HepG2 (cell line): Measurements from ENCODE around the gene MITF. TPM values are rescaled to one million over a fixed set of nuclear protein-coding genes. Genes with fewer than 3 reads are reported as not detected.

Experiments
- ATAC-seq: fragments of 200-7000 bp; cut with Tn5 transposase; 3 replicates; pipeline ENCODE4 v1.9.1; 2020; ENCODE audit warnings: mild to moderate bottlenecking, moderate library complexity
- BruUV-seq: library from RNA; stranded (reverse); fragments of 400-500 nt; replicated peaks from 2 replicates; lab custom pipeline; 2021; lab: Mats Ljungman, UMichigan
- CTCF ChIA-PET: fragments of 300-600 bp; formaldehyde crosslinking; extraction: SDS; loops from one replicate; lab custom pipeline; 2021; ENCODE audit warnings: low total read pairs, inconsistent platforms, low intra/inter-chr PET ratio; lab: Yijun Ruan, JAX
- POLR2A ChIA-PET: fragments of 350-600 bp; sonication (Branson Sonifier 250); formaldehyde crosslinking; loops from one replicate; lab custom pipeline; 2020; ENCODE audit warnings: antibody characterized with exemption, inconsistent platforms; lab: Yijun Ruan, JAX
- DNase-seq: peaks from one replicate; pipeline ENCODE4 v3.0.0-alpha.2; 2015; ENCODE audit warnings: low spot score
- FAIRE-seq: peaks from 3 replicates; lab custom pipeline; 2011; peaks lifted over from hg19 to GRCh38; lab: Jason Lieb, UNC
- H2AFZ ChIP-seq: one replicate; pipeline ENCODE4 v1.6.1; 2011; ENCODE audit warnings: low read length, inconsistent platforms
- H3K27ac ChIP-seq: fragments of 300-600 bp; 3 replicates; pipeline ENCODE4 v1.8.0; 2011; ENCODE audit warnings: mixed run types, mild to moderate bottlenecking, mixed read lengths, low read length, inconsistent platforms; ENCODE audit not compliant: insufficient read depth; ENCODE audit errors: extremely low read length
- H3K27me3 ChIP-seq, 2 experiments: fragments of 200-600 bp in 1 of 2; 2 replicates in 1 of 2; 3 replicates in 1 of 2; pipeline versions ENCODE4 v1.6.0 to v1.8.0; 2011; ENCODE audit warnings: low read length in 2 of 2, mild to moderate bottlenecking in 2 of 2, moderate library complexity in 2 of 2, inconsistent platforms in 1 of 2; ENCODE audit not compliant: insufficient read depth in 2 of 2, control insufficient read depth in 1 of 2
- H3K36me3 ChIP-seq, 2 experiments: fragments of 200-600 bp in 1 of 2; replicated peaks in 1 of 2; 2 replicates in 1 of 2; 3 replicates in 1 of 2; pipeline versions ENCODE4 v1.5.1 to v1.8.0; 2011; ENCODE audit warnings: low read length in 2 of 2, inconsistent platforms in 1 of 2; ENCODE audit not compliant: insufficient read depth in 2 of 2, control insufficient read depth in 1 of 2
- H3K4me1 ChIP-seq: 2 replicates; pipeline ENCODE4 v1.5.1; 2012; ENCODE audit warnings: low read length, inconsistent platforms; ENCODE audit not compliant: insufficient read depth
- H3K4me2 ChIP-seq: 2 replicates; pipeline ENCODE4 v1.6.0; 2011; ENCODE audit warnings: low read depth, low read length, inconsistent platforms
- H3K4me3 ChIP-seq, 3 experiments: fragments of 200-600 bp in 1 of 3; sonication (generic), shearing (Covaris generic) in 1 of 3; replicated peaks in 1 of 3; 2 replicates each; pipeline ENCODE4 v1.5.1; 2011 to 2016; ENCODE audit warnings: low read length in 3 of 3, inconsistent platforms in 2 of 3, low read depth in 2 of 3, mild to moderate bottlenecking in 2 of 3, control low read depth in 1 of 3, mixed read lengths in 1 of 3; ENCODE audit not compliant: insufficient read depth in 1 of 3
- H3K79me2 ChIP-seq: one replicate; pipeline ENCODE4 v1.6.1; 2011; ENCODE audit warnings: low read length, inconsistent platforms; ENCODE audit not compliant: insufficient read depth
- H3K9ac ChIP-seq: 2 replicates; pipeline ENCODE4 v1.6.0; 2011; ENCODE audit warnings: mild to moderate bottlenecking, low read depth, low read length, inconsistent platforms; ENCODE audit not compliant: insufficient read depth
- H3K9me3 ChIP-seq: 2 replicates; pipeline ENCODE4 v1.5.1; 2012; ENCODE audit warnings: mild to moderate bottlenecking, low read length
- H4K20me1 ChIP-seq: 2 replicates; pipeline ENCODE4 v1.6.0; 2011; ENCODE audit warnings: inconsistent platforms, mild to moderate bottlenecking, low read length, moderate library complexity; ENCODE audit not compliant: insufficient read depth
- ARNTL ChIP-seq: sonication (generic); formaldehyde crosslinking; IDR thresholded peaks from 2 replicates; pipeline ENCODE4 v1.4.0; 2020; ENCODE audit warnings: mild to moderate bottlenecking, missing genetic modification reagents
- CSRNP1 ChIP-seq: sonication (generic); formaldehyde crosslinking; IDR thresholded peaks from 2 replicates; pipeline ENCODE4 v1.8.1; 2023; ENCODE audit warnings: mild to moderate bottlenecking, missing genetic modification reagents
- HINFP ChIP-seq: sonication (generic); formaldehyde crosslinking; IDR thresholded peaks from 2 replicates; pipeline ENCODE4 v1.4.0; 2020; ENCODE audit warnings: low read depth, mild to moderate bottlenecking, missing genetic modification reagents
- KDM4B ChIP-seq: sonication (generic); formaldehyde crosslinking; IDR thresholded peaks from 2 replicates; pipeline ENCODE4 v1.4.0; 2020; ENCODE audit warnings: missing genetic modification reagents
- KDM6A ChIP-seq: IDR thresholded peaks from 2 replicates; pipeline ENCODE4 v1.6.1; 2016; ENCODE audit warnings: low read depth
- MAF1 ChIP-seq: sonication (generic); formaldehyde crosslinking; IDR thresholded peaks from 2 replicates; pipeline ENCODE4 v1.5.0; 2020; ENCODE audit warnings: missing genetic modification reagents, borderline replicate concordance
- NAIF1 ChIP-seq: sonication (generic); formaldehyde crosslinking; IDR thresholded peaks from 2 replicates; pipeline ENCODE4 v1.5.0; 2020; ENCODE audit warnings: mild to moderate bottlenecking, missing genetic modification reagents, borderline replicate concordance
- NCOA1 ChIP-seq: sonication (generic); formaldehyde crosslinking; IDR thresholded peaks from 2 replicates; pipeline ENCODE4 v1.9.0; 2021; ENCODE audit warnings: missing genetic modification reagents
- NR3C1 ChIP-seq: sonication (generic); formaldehyde crosslinking; IDR thresholded peaks from 2 replicates; pipeline ENCODE4 v1.4.0; 2020; ENCODE audit warnings: missing genetic modification reagents
- REL ChIP-seq: sonication (generic); formaldehyde crosslinking; conservative IDR thresholded peaks from 2 replicates; pipeline ENCODE4 v1.8.0; 2022; ENCODE audit warnings: mild to moderate bottlenecking, missing genetic modification reagents, moderate library complexity
- SNAPC5 ChIP-seq: sonication (generic); formaldehyde crosslinking; IDR thresholded peaks from 2 replicates; pipeline ENCODE4 v1.8.1; 2023; ENCODE audit warnings: mild to moderate bottlenecking, missing genetic modification reagents, borderline replicate concordance
- TSC22D2 ChIP-seq: sonication (generic); formaldehyde crosslinking; IDR thresholded peaks from 2 replicates; pipeline ENCODE4 v1.5.1; 2020; ENCODE audit warnings: missing genetic modification reagents, mild to moderate bottlenecking, borderline replicate concordance
- ZKSCAN1 ChIP-seq: fragments of 150-350 bp; IDR thresholded peaks from 2 replicates; pipeline ENCODE4 v1.6.1; 2014; ENCODE audit warnings: low read length
- ZNF160 ChIP-seq: sonication (generic); formaldehyde crosslinking; IDR thresholded peaks from 2 replicates; pipeline ENCODE4 v1.8.0; 2022; ENCODE audit warnings: mild to moderate bottlenecking, inconsistent platforms, missing genetic modification reagents
- ZNF275 ChIP-seq: sonication (generic); formaldehyde crosslinking; IDR thresholded peaks from 2 replicates; pipeline ENCODE4 v1.8.0; 2022; ENCODE audit warnings: missing genetic modification reagents, mild to moderate bottlenecking, inconsistent platforms, borderline replicate concordance
- ZNF572 ChIP-seq: sonication (generic); formaldehyde crosslinking; IDR thresholded peaks from 2 replicates; pipeline ENCODE4 v1.5.1; 2020; ENCODE audit warnings: mild to moderate bottlenecking, missing genetic modification reagents
- WGBS: methylation state at CpG from one replicate; pipeline ENCODE4 v1.1.6; 2017; ENCODE audit warnings: low lambda C conversion rate; 5-methylcytosine and 5-hydroxymethylcytosine counted together
- in situ Hi-C: cut with HindIII; loops from 2 replicates; pipeline ENCODE4 v1.10.0; 2017; ENCODE audit warnings: low pct_unique_long_range_greater_than_20kb; ENCODE audit not compliant: extremely low pct_ligation_motif_present
- intact Hi-C: fragments of 100-400 bp; cut with micrococcal nuclease; formaldehyde crosslinking; loops from one replicate; pipeline ENCODE4 v1.10.0; 2022; ENCODE audit not compliant: unreplicated experiment
- polyA plus RNA-seq, 8 experiments: library from polyadenylated mRNA; depleted of rRNA in 3 of 8; stranded (reverse) in 7 of 8; unstranded in 1 of 8; fragments of >200 nt; fragmentation: Illumina TruSeq in 4 of 8; extraction: Trizol in 4 of 8; gene quantifications; 2 replicates each; pipeline versions ENCODE4 v1.2.1 to v1.2.3, GENCODE V29; 2011 to 2016; ENCODE audit warnings: low read depth in 4 of 8, missing spikeins in 1 of 8, mixed read lengths in 1 of 8; ENCODE audit not compliant: insufficient read depth in 1 of 8
- total RNA-seq, 5 experiments: library from RNA; depleted of rRNA; stranded (reverse); fragments of >200 nt; fragmentation: Illumina TruSeq; extraction: Trizol; gene quantifications; 2 replicates each; pipeline ENCODE4 v1.2.3, GENCODE V29; 2016; ENCODE audit warnings: low read depth in 1 of 5

MITF gene
- total and polyA plus RNA-seq, 2 of the 13 experiments (the other 11 are each of a cell fraction or from before 2014, with no cell fraction given) = 0.12 to 0.38 TPM

GRCh38 chr3:69853027-69853426, 113.8 kb downstream of the MITF start:
- Histone ChIP-seq H2AFZ (no peak overlapping the region), H3K27me3 (no peaks in the 10 kb centered on the region), H3K4me1 (no peaks in the 10 kb centered on the region), H3K9ac (no peak overlapping the region), H3K79me2 (no peaks in the 10 kb centered on the region), H3K4me3 (no peak overlapping the region), H3K36me3 (no peaks in the 10 kb centered on the region), H3K27ac (no peak overlapping the region), H3K9me3 (no peaks in the 10 kb centered on the region), H4K20me1 (no peaks in the 10 kb centered on the region), H3K4me2 (no peak overlapping the region)
- ChIA-PET POLR2A (no interaction called here), CTCF (no interaction called here)
- no peak for FAIRE-seq
- intact Hi-C loops (no loop called here), in situ Hi-C loops (no loop called here)
- BruUV-seq = no TSS peak
- TF ChIP-seq ZKSCAN1 (no peak), REL (CRISPR knock-in tag) (no peak), NR3C1 (CRISPR knock-in tag) (no peak), ZNF275 (CRISPR knock-in tag) (no peak), TSC22D2 (CRISPR knock-in tag) (no peak), KDM4B (no peak), KDM6A (CRISPR knock-in tag) (no peak), ZNF572 (CRISPR knock-in tag) (no peak), CSRNP1 (CRISPR knock-in tag) (no peak), HINFP (CRISPR knock-in tag) (no peak), ARNTL (CRISPR knock-in tag) (no peak), MAF1 (CRISPR knock-in tag) (no peak), NCOA1 (CRISPR knock-in tag) (no peak), SNAPC5 (CRISPR knock-in tag) (no peak), NAIF1 (CRISPR knock-in tag) (no peak), ZNF160 (CRISPR knock-in tag) (no peak)
- DNase-seq = no peak
- ATAC-seq = no peak
- WGBS = 33% methylated on average over 3 of the region's 3 CpGs
